Umbilical cord (tissue), 2 donors: ENCODE data around the gene WSB1. TPM values are rescaled to one million over a fixed set of nuclear protein-coding genes. Genes with fewer than 3 reads are reported as not detected.
"Not testable (repeated sequence)": the region's sequence is repeated elsewhere in the genome, so short reads cannot be mapped to it uniquely, and the experiment has no call there.

Experiments
- DNase-seq: peaks from one replicate; pipeline ENCODE4 v3.0.0-alpha.2; 2015; ENCODE audit warnings: low spot score
- total RNA-seq: library from RNA; depleted of rRNA; stranded (reverse); fragments of >200 nt; gene quantifications from one replicate; pipeline ENCODE4 v1.2.3, GENCODE V29; 2014; ENCODE audit warnings: low replicate concordance; ENCODE audit not compliant: insufficient read depth

Gene WSB1
- total RNA-seq, 1 donor from 2014 or later = 443 TPM

DNA sequence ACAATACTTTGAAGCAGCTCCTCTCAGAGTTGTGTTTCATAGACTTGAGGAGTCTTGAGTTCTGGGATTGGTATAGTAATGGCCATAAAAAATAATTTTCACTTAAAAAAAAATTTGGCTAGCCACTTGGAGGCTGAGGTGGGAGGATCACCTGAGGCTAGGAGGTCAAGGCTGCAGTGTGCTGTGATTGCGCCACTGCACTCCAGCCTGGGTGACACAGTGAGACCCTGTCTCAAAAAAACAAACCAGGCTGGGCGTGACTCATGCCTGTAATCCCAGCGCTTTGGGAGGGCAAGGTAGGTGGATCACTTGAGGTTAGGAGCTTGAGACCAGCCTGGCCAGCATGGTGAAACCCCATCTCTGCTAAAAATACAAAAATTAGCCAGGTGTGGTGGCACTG lies 14.8 kb upstream of the WSB1 start:
- not testable (repeated sequence) for DNase-seq

DNA sequence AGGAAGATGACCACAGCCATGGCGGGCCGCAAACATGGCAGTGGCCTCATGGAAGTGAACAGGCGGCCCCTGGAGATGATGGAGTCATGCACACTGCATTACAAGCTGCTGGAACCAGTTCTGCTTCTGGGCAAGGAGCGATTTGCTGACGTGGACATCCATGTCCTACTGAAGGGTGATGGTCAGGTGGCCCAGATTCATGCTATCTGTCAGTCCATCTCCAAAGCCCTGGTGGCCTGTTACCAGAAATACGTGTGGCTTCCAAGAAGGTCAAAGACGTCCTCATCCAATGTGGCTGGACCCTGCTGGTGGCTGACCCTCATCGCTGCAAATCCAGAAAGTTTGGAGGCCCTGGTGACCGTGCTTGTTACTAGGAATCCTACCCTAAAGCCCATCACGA lies 13.4 kb upstream of the WSB1 start:
- DNase-seq = no peak

DNA sequence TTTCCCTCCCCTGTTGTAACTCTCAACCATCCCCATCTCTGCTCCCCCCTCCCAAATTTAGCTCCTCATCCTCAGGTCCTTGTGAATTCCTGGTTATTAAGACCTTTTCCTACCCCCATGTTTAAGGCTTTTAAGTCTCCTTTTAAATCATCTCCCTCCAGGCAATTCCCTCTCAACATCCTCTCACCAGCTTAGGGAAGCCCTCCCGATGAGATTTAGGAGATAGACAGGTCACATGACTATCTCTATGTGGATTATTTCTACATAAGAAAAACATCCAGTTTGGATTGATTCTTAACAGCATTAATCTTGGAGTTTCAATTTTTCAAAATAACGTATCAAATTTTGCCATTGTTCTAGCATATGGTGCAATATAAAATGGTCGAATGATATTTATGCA lies 12.5 kb upstream of the WSB1 start:
- no peak for DNase-seq

DNA sequence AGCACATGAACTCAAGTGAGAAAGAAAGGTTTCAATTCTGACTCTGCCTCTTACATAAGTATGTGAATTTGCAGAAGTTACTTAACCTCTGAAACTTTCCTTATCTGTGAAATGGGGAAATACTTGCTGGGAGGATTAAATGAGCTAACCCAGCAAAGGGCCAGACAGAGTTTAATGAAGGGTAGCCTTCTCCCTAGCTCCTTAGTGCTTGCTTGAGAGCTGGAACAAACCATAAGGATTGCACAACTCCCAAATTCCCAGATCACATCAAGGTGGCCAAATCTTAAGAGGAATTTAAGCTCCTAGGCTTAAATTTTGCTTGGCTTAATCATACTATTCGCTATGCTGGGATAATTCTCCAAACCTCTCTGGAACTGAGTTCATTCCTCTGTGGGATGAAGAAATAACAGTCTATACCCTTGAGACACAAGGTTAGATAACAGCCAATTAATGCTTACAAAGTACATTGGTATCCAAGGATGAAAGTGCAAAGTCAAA lies 11.8 kb upstream of the WSB1 start:
- peak; percentile 83 for DNase-seq

DNA sequence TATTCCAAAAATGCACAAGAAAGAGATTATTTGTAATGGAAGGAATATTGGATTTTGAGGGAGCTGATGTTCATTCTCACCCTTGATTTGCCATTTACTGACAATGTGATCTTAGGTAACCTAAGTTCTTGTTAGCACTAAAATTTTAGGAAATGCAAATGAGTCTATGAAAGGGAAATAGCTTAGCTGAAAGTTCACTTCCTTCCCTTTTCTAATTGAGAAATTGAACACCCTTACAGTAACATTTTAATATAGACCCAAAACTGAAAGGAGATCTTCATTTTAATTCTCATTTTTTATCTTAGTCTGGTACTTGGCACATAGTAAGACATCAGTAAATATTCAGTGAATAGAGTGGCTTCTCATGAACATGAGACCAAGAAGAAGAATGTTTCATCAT lies 10.9 kb upstream of the WSB1 start:
- DNase-seq = no peak

DNA sequence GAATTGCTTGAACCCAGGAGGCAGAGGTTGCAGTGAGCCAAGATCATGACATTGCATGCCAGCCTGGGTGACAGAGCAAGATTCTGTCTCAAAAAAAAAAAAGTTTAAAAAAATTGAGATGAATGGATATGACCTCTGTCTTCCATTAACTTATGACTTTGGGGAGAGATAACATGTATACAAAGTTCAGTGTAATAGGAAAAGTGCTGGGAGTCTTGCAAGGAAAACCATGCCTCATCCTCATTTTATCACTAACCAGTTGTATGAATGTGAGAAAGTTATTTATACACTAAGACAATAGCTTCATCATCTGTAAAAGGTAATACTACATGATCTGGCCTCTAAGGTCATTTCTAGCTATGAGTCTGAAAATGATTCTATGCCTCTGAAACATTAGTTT lies 10.2 kb upstream of the WSB1 start:
- DNase-seq = no peak

DNA sequence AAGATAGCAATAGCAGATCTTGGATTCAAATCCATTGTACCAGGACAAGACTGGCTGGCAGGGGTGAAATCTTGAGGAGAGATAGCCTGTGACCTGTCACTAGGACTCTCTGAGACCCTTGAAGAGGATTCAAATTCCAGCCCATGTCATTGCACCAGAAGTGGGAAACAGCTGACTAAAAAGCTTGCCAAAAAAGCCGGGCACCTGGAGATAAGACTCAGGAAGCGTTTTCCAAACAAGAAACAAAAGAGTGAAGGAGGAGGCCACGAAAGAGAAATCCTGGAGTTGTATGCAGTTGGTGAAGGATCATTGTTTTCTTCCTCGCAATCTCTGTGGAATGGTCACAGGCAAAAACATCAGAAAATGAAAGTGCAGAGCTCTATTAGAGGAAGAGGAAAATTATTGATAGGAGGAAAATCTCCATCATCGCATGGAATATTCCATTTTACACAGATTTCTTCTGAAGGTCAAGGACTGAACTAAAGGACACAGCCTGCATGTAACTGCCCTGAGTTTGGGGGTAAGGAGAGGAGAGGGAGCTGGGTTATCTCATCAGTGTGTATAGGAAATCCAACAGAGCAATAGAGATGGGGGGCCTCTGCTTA lies 9.0 kb upstream of the WSB1 start:
- DNase-seq = no peak

DNA sequence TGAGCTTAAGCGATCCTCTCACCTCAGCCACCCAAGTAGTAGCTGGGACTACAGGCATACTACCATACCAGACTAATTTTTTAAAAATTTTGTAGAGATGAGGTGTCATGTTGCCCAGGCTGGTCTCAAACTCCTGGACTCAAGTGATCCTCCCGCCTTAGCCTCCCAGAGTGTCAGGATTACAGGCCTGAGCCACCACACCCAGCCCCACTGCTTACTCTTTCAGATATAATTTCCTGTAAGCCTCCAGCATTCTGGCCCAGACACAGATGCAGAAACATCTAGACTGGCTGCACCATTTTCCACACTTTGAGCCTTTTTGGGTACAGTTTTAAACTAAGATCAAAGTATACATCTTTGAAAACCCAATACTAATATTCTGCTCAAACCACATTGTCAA lies 8.4 kb upstream of the WSB1 start:
- peak; percentile 72 for DNase-seq

DNA sequence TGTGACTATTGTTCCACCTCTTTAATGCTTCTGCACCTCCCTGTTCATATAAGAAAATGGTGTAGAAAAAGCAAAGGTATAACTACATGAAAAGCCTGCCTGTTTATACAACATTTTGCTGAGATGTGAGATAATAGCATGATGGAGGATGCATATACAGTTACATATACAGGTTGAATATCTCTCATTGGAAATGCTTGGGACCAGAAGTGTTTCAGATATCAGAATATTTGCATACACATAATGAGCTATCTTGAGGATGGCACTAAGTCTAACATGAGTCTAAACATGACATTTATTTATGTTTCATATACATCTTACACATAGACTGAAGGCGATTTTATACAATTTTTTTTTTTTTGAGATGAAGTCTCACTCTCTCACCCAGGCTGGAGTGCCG lies 5.7 kb upstream of the WSB1 start:
- DNase-seq = no peak

DNA sequence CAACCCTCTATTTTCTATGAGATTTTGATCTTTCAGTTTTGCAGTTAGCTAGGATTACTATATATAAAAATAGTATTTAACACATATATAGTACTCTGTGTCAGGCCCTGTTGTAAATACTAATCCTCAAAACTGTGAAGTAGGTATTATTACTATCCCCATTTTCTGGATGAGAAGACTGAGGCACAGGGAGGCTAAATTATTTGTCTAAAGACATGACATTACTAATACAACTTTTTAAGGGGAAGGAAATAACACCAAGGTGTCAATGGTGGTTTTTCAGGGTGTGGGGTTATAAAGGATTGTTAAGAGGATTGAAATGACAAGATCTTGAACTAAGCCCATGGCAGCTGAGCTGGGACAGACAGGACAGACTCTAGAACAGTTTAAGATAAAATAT lies 4.1 kb upstream of the WSB1 start:
- DNase-seq = no peak

DNA sequence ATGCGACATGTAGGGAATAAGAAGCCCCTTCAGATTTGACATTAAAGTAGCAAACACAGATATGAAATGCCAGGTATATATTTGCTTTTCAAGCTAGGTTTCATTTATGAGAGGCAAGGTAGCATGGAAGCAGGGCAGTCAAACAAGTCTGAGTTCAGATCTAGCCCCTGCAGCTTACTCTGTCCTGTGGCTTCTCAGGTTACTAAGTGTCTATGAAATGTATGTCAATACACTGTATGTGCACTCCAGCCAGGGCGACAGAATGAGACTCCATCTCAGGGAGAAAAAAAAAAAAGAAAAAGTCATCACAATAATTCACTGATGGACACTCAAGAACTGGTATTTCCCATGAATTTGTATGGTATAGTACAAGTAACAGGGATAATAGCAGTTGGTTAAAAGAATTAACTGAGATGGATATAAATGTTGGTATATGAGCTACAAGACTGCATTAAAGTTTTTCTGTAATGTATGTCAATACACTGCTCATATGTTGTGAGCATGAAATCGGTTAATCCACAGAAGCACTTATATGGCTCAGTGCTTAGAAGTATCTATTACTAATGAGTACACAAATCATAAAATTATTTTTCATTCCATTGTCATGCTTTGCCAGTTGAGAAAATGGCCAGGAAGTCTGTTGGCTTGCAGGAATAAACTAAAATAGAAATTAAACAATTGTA lies 2.9 kb upstream of the WSB1 start:
- no peak for DNase-seq

DNA sequence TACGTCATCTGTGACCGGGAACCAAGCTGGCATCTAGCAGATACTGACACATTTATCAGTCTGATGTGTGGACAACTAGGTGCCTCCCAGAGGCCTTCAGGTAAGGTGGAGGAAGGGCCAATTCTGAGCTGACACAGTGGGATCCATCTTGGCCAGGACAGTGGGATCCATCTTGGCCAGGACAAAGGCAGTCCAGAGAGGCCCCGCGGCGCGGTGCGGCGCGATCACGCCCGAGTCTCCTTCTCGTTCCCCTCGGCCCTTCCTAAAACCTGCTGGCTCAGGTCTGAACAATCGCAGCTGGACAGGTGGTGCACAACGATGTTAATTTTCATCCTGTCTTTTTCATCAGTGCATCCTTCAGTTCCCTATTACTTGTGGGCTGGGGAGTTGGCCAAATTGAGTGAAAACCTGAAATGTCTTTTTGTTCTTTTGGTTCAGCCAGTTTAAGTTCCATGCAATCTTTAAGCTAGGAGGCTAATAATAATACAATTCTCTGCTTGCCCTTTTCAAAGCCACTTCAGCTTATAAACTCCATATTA lies 486 bp upstream of the WSB1 start:
- DNase-seq = no peak

DNA sequence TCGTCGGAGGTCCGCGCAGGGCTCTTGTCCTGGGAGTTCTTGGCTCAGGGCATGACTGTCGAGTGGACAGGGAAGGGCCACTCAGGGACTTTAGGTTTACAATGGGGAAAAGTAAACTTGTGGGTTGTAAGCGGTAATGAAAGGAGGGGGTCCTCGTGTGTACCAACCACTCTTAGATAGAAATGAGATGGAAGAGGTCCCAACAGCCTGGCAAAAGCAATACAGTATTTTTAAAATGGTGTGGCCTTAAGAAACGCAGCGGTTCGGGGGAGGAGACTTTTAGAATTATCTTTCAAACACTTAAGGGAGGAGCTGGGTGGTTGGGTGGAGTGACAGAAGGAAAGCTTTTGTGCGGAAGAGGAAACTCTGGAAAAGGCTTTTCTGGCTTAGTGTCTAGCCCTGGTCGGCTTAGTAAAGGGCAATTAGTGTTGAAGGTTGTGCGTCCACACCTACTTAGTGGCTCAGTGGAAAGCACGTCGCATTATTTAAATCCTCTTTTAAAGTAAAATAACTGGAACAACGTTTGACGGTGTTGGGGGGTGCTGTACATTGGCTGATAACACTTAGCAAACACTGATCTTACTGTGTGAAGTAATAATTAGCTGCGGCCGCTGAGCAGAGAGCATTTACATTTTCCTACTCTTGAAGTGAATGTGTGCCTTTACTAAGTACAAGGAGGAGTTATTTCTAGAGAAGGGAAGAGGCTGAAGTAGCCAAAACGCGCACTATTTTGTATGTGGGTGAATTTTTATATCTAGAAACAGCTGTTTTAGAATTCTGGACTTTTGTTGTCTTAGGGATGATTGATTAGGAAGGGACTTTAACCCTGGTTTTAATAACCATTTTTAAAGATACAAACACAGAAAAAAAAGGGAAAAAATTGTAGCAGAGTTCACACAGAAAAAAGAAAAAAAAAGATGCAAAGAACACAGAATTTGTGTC lies 1.0 kb downstream of the WSB1 start:
- DNase-seq = peak; percentile 96

DNA sequence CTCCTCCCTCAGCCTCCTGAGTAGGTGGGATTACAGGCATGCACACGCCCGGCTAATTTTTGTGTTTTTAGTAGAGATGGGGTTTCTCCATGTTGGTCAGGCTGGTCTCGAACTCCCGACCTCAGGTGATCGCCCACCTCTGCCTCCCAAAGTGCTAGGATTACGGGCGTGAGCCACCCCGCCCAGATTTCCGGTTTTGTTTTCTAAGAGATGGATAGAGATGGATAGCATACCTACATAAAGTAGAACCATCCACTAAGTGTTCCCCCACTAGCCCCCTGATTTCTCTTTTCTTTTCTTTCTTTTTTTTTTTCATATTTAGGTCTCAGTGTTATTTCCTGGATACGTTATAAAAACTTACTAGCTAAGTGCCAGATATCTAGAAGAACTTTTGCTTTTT lies 2.0 kb downstream of the WSB1 start:
- DNase-seq = peak; percentile 16

DNA sequence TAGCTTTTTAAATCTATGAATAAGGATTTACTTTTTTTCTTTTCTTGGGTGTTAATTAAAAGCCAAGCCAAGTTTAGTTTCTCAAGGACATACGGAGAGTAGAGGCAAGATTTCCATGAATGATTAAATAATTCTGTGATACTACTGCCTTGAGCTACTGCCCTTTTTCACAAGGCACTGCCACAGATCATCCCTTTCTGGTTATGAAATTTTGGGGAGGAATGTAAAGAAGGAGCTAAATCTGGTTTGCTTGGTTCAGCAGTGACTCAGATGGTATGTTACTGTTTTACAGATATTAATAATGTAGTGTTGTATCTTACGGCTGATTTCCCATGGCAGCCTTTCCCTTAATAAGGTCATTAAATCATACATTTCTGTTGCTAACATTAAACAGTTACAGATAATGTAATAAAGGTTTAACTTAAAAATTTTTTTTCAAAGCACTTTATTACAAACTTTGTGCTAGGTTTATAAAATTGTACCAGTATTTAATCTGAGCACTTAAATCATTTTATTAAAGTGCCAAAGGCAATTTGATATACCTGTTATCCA lies 2.6 kb downstream of the WSB1 start:
- DNase-seq = peak; percentile 82

DNA sequence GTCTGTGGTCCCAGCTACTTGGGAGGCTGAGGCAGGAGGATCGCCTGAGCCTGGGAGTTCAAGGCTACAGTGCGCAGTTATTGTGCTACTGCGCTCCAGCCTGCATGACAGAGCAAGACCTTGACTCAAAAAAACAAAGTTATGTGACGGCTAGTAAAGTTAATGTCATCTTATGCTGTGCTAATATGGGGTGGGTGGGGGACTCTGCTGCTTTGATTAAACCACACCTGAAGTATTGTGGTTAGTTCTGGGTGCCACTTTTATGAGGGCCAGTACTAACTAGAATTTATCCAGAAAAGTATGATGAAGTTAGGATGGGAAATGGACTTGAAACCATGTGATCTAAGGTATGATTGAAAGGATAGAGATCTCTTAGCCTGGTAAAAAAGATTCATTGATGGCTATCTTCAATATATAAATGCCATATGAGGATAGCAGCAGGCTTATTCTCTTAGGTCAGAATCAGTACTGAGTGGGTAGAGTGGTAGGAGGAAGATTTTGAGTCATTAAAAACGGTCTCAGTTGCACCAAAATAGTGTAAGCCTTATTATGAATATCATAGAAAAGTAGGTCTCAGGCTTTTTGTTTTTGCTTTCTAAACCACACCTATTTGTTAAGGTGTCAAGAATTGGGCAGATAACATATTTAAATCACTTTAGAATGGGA lies 5.6 kb downstream of the WSB1 start:
- DNase-seq = no peak

DNA sequence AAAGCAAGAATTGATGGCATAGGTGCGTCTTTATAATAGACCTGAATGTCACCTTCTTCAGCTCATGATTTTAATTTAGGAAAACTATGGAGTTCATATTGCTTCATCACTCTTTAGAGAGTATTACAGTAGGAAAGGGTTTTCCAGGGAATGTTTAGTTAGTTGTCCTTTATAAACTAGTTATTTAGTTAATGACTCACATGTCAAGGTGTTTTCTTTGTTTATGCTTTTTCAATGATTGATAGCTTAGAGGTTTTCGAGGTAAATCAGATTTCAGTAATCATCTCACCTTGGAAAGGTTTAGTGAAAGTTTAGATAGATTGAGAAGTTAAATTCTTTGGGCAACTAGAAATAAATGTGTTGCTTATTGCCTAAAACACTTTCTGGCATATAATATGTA lies 9.8 kb downstream of the WSB1 start:
- no peak for DNase-seq

DNA sequence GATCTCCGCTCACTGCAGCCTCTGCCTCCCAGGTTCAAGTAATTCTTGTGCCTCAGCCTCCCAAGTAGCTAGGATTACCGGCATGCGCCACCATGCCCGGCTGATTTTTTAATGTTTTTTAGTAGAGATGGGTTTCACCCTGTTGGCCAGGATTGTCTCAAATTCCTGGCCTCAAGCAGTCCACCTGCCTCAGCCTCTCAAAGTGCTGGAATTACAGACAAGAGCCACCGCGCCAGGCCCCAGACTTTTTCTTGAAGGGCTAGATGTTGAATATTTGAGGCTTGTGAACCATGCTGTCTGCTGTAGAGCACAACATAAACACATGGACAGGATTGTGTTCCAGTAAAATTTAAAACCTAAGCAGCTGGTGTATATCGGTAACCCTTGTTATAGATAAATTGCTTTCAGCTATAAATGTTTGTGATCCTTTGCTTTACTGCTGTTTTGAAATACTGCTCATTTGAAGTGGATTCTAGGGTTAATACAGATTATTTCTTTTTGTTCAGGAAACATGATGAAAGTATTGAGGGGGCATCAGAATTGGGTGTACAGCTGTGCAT lies 12.4 kb downstream of the WSB1 start:
- no peak for DNase-seq

DNA sequence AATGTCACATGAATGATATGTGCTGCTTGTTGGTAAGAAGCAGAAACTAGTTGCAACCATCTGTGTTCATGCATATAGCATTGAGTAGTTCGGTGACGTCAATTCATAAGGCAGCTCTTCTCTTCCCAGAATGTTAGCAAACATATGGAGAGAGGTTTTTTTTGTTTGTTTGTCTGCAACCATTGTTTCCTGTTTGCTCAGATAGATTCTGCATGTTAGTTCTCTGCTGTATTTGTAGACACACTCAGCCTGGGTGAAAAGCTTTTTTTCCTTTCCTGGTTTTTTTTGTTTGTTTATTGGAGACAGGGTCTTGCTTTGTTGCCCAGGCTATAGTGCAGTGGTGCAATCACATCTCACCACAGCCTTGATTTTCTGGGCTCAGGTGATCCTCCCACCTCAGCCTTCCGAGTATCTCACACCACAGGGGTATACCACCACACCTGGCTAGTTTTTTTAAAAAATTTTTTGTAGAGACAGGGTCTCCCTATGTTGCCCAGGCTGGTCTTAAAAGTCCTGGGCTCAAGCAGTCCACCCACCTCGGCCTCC lies 16.7 kb downstream of the WSB1 start:
- no peak for DNase-seq

DNA sequence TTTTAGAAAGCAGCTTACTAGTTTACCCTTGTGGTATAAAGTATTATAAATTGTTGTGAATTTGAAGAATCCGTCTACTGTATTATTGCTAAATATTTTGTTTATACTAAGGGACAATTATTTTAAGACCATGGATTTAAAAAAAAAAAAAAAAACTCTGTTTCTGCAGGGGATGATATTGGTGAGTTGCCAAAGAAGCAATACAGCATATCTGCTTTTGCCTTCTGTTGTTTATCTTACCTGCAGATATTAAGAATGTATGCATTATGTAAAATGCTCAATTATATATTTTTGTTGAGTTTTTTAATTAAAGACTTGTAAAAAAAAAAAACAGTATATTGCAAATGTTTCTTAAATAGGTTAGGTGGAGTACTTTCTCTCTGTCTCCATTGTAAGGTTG lies 19.4 kb downstream of the WSB1 start:
- no peak for DNase-seq

DNA sequence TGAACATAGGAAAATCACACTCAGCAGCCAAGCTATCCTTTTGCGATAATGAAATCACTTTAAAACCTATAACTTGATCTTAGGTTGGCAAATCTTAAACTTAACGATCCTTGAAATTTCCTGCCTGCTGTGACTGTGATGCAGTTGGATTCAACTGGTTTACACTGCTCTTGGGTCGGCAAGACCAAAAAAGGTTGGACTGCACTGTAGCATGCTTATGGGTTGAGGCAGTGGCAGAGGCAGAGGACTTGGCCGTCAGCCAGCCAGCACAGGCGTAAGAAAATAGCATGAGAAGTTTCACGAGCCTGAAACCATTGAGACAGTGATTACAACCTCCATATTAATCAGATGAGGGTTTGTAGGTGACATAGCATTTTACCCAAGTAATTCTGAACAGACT lies 21.4 kb downstream of the WSB1 start:
- DNase-seq = peak; percentile 95
